Chondrocyte (in vitro differentiated cells): ENCODE measurements around the gene DNAJC13. TPM values are rescaled to one million over a fixed set of nuclear protein-coding genes. Genes with fewer than 3 reads are reported as not detected.
A peak's percentile ranks its signal among the peaks of the same experiment; 100 is the strongest.

ENCODE experiments used
- DNase-seq: peaks from one replicate; pipeline ENCODE4 v3.0.0; 2021; ENCODE audit warnings: mixed read lengths, low spot score
- H3K27ac Mint-ChIP-seq: one replicate; pipeline ENCODE4 v1.8.0; 2021; ENCODE audit warnings: mild to moderate bottlenecking, moderate library complexity, mixed read lengths; ENCODE audit not compliant: unreplicated experiment
- H3K27me3 Mint-ChIP-seq: 2 replicates; pipeline ENCODE4 v1.8.0; 2021; ENCODE audit warnings: low read depth, mixed read lengths
- H3K36me3 Mint-ChIP-seq: 2 replicates; pipeline ENCODE4 v1.8.0; 2021; ENCODE audit warnings: low read depth, mixed read lengths
- H3K4me1 Mint-ChIP-seq: 2 replicates; pipeline ENCODE4 v1.8.0; 2021; ENCODE audit warnings: low read depth, mild to moderate bottlenecking, mixed read lengths
- H3K4me3 Mint-ChIP-seq: one replicate; pipeline ENCODE4 v1.8.0; 2021; ENCODE audit warnings: mild to moderate bottlenecking, moderate library complexity, mixed read lengths; ENCODE audit not compliant: unreplicated experiment
- H3K9me3 Mint-ChIP-seq: 2 replicates; pipeline ENCODE4 v1.8.0; 2021; ENCODE audit warnings: low read depth, mixed read lengths
- CTCF ChIP-seq: fragments of 200-600 bp; sonication (generic); IDR thresholded peaks from 2 replicates; pipeline ENCODE4 v1.5.0; 2021; ENCODE audit warnings: antibody characterized with exemption, mild to moderate bottlenecking, moderate library complexity
- total RNA-seq: library from RNA; stranded (reverse); gene quantifications from 3 replicates; pipeline ENCODE4 v1.2.1, GENCODE V29; 2021

Gene DNAJC13
- total RNA-seq, 1 donor from 2014 or later = 49.1 TPM

DNA sequence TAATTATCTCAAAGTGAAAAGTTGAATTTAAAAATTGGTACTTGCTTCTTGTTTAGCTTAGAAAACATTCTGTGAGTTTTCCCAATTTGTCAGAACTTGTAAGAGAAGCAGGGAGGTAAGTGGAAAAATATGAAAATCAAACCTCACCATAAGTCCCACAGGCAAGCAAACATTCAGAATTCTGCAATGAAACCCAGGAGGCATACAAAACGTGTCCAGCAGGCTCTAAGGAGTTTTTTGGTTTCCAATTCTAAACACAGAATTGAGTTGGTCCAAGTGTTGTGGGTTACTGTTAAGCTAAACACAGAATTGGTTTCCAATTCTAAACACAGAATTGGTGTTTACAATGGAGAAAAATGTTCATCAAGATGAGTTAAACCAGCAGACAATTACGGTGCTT lies 152.7 kb downstream of the DNAJC13 start:
- H3K9me3 Mint-ChIP-seq = peaks cover 7% of the 10 kb centered on the region
- H3K36me3 Mint-ChIP-seq = peaks cover 14% of the 10 kb centered on the region
- no peak for DNase-seq
- H3K27ac Mint-ChIP-seq = peak overlapping the region; percentile 72
- H3K4me1 Mint-ChIP-seq = peaks cover 17% of the 10 kb centered on the region
- H3K27me3 Mint-ChIP-seq = no peaks in the 10 kb centered on the region
- no peak for TF ChIP-seq CTCF
- H3K4me3 Mint-ChIP-seq = no peak overlapping the region

- TF ChIP-seq CTCF = no peak
- no peak overlapping the region for H3K4me3 Mint-ChIP-seq
- H3K9me3 Mint-ChIP-seq = peaks cover 7% of the 10 kb centered on the region
- H3K27me3 Mint-ChIP-seq = no peaks in the 10 kb centered on the region
- peaks cover 25% of the 10 kb centered on the region for H3K36me3 Mint-ChIP-seq
- H3K4me1 Mint-ChIP-seq = peaks cover 13% of the 10 kb centered on the region
- H3K27ac Mint-ChIP-seq = no peak overlapping the region
- DNase-seq = no peak
These were observed 156.5 kb downstream of the DNAJC13 start for GRCh38 chr3:132573797-132574211.

DNA sequence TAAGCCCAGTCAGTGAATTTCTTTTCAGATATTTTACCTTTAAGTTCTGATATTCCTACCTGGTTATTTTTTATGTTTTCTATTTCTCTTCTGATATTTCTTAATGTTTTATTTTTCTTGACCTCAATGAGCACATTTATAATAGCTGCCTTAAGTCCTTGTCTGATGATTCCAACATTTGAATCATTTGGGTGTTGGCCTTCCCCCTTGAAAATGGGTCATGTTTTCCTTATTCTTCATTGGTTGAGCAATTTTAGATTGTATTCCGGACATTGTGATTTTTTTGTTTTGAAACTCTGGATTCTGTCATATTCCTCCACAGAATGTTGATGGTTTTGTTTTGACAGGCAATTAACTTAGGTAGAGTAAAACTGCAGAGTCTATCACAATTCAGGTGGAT lies 170.1 kb downstream of the DNAJC13 start:
- no peak for DNase-seq
- no peak overlapping the region for H3K27ac Mint-ChIP-seq
- peaks cover 3% of the 10 kb centered on the region for H3K9me3 Mint-ChIP-seq
- TF ChIP-seq CTCF = no peak
- no peak overlapping the region for H3K4me3 Mint-ChIP-seq
- no peaks in the 10 kb centered on the region for H3K4me1 Mint-ChIP-seq
- peaks cover 19% of the 10 kb centered on the region for H3K36me3 Mint-ChIP-seq
- H3K27me3 Mint-ChIP-seq = no peaks in the 10 kb centered on the region

Other genes starting within 250 kb of the DNAJC13 start
- not detected in 3 replicates for gene ACP3, start 100.1 kb upstream of the DNAJC13 start, total RNA-seq
- gene ACKR4, start 179.8 kb downstream of the DNAJC13 start, total RNA-seq = 0.22 TPM in 1 of 3 replicates, not detected in the others
- 16.8 to 21.3 TPM (median 17.2 TPM) in 3 replicates for gene ACAD11, start 242.3 kb downstream of the DNAJC13 start, total RNA-seq
- gene UBA5, start 242.8 kb downstream of the DNAJC13 start, total RNA-seq = 32.4 to 38.2 TPM (median 37.9 TPM) in 3 replicates